RPMI8226 (cell line): ENCODE results near the gene KRT20.
"Not testable (repeated sequence)": the region's sequence is repeated elsewhere in the genome, so short reads cannot be mapped to it uniquely, and the experiment has no call there.

Experiments
- DNase-seq: peaks from one replicate; pipeline ENCODE4 v3.0.0-alpha.2; 2015

Gene KRT20, protein sequence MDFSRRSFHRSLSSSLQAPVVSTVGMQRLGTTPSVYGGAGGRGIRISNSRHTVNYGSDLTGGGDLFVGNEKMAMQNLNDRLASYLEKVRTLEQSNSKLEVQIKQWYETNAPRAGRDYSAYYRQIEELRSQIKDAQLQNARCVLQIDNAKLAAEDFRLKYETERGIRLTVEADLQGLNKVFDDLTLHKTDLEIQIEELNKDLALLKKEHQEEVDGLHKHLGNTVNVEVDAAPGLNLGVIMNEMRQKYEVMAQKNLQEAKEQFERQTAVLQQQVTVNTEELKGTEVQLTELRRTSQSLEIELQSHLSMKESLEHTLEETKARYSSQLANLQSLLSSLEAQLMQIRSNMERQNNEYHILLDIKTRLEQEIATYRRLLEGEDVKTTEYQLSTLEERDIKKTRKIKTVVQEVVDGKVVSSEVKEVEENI

DNA sequence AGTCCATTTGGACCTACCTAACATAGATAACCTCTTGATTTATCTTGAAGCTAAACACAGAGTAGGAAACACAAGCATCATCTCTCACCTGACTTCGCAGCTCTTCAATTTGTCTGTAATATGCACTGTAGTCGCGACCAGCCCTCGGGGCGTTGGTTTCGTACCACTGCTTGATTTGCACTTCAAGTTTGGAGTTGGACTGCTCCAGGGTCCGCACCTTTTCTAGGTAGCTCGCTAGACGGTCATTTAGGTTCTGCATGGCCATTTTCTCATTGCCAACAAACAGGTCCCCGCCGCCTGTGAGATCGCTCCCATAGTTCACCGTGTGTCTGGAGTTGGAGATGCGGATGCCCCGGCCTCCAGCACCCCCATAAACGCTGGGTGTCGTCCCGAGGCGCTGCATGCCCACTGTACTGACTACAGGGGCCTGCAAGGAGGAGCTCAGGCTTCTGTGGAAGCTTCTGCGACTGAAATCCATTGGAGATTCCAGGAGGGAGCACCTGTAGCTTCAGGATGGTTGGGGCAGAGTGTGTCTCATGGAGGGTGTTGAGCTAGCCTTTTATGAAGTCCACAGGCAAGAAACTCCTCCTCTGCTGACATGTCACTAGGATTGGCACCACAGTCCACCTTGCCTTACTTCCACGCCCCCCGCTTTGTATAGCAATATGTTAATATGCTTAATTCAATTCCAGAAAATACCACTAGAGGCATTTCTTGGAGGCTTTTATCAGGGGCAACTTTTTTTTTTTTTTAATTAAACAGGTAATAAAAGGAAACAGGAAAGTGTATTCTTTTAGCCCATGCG lies at the start of gene KRT20:
TSS of gene KRT20 (minus strand) at position 535 of the 805 bp plus-strand sequence. CDS start at position 478, 57 bp downstream.
- peak; percentile 23 for DNase-seq

GRCh38 chr17:40932608-40933007 lies 47.6 kb upstream of the KRT20 start:
- no peak for DNase-seq

GRCh38 chr17:40931311-40931710 lies 46.3 kb upstream of the KRT20 start:
- no peak for DNase-seq

DNA sequence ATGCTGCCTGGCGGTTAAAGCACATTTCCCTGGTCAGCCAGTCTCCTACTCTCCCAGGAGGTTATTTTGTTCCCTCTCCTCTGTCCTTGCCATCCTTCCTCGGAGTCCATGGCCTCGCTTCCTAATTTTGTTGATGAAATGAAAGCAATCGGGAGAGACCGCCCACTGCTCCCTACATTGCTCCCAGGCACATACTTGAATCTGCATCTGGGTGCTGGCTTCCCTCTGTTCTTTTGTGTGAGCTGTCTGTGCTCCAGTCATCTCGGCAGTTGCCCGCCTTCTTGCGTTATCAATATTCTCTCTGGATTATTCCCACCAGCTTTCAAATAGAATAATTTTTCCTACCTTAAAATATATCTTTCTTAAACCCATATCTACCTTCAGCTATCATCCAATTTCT lies 41.3 kb upstream of the KRT20 start:
- no peak for DNase-seq

DNA sequence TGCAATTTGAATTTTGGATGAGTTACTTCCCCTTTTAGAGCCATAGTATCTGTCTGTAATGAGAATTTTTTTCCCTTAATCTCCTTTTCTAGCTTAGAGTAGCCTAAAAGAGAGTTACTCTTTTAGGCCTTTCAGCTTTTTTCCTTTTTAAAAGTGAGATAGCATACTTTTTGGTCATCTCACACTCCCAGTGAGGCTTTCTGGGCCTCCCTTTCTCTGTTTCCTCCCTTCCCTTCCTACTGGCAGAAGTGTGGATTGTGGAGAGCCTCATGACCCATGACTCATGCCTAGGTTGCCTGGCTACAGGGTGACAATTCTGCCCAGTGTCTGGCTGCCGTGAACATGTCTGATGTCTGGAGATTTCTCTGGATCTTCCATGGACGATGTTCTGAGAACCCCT lies 37.2 kb upstream of the KRT20 start:
- no peak for DNase-seq

DNA sequence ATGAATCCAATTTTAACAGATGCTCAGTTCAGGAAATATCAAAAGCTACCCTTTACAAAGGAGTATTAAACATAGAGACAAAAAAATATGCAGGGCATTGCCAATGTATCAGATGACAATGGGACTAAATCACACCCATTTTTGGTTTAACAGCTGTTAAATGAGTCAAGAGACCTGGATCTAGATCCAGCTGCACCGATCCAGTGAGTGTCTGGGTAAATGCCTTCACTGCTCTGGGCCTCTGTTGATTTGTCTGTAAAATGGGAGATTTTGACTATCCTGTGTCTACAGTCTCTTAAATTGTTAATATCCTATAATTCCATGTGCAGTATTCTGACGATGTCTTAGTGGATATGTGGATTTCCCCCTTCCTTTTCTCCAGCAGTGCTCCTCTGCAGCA lies 36.0 kb upstream of the KRT20 start:
- DNase-seq, result no peak

- not testable (repeated sequence) for DNase-seq
Measured at GRCh38 chr17:40917116-40917515, 32.1 kb upstream of the KRT20 start.

DNA sequence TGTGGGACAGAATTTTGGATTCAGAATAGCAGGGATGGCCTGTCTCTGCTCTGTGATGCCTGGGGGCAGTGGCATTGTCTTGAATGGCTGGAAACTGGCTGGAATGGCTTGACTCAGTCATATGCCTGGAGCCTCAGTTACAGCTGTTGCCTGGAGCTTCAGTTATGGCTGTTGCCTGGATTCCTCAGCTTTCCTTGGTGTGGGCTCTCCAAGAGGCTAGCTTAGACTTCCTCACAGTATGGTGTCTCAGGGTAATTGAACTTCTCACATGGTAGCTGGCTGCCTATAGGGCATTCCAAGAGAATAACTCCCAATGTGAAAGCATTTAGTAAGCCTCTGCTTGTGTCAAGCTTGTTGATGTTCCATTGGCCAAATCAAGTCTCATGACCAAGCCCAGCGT lies 31.3 kb upstream of the KRT20 start:
- DNase-seq, result no peak

DNA sequence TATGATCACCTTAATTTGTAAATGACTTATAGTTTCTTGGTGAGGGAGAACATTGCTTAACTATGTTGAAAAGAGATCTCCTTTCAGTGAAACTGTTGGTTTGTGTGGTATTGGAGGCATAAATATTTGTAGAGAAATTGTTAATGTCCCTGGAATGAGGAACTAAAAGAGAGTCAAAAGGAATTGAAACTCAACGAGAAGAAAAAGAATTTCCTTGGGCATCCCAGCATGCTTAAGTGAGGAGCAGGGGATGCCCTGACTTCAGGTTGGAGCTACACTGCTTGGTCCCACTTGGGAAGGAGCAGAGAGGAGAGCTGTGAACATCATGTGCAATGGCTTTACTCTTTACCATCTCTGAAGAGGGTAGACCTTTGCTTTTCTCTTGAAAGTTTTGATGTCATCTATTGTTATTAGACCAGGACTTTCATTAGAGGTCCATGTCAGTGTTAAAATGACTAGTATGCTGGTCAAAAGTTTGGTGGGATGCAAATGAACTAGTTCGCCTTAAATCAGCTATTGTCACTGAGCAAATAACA lies 30.7 kb upstream of the KRT20 start:
- DNase-seq, result no peak

DNA sequence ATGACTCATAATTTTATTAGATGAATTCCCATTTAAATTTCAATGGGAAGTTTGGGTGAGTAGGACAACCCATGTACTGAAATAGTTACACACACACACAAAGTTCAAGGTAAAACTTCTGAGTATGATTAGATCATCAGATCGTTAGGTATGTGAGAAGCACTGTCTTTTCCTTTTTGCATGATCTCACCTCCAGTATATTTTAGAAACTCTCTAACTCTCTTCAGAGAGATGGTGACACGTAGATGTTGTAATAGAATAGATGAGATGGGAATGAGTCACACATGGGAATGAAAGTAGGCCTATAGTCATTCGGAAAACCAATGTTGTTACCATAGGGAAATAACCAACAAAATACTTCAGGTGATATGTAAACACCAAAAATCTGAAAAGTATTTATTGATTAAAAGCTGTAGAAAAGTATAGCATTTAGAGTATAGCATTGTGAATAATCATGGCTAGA lies 30.2 kb upstream of the KRT20 start:
- DNase-seq, result no peak

DNA sequence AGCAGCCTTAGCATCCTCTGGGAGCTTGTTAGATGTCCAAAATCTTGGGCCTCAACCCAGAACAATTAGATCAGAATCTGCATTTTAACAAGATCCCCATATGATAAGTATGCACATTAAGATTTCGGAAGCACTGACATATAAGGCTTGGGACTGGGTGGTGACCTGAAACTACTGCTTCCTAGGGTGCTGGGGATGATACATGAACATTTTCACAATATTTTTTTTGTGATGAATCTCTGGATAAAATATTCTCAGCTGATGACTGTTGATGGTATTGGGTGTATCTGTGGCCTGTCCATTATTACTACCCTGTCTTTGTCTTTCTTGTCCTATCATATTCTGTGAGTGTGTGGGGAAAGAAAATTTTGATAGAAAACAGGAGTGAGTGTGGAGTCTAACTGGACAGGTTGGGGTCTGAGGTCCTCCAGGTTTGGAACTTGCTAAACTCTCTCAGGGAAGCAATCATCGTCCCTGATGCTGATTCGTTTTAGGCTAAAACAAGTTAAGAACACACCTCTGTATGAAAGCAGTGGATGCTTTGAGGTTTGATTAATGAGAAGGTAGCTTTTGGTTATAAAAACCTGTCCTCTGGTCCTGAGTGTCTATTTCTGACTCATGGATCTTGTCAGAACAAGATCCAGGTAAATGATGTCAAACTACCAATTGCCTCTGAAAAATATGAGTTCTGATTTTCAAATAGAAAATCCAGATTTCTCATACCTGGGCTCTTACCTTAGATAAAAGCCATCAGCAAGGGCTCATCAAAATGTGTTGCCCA lies 29.2 kb upstream of the KRT20 start:
- DNase-seq, result no peak

- no peak for DNase-seq
Measured at GRCh38 chr17:40912486-40913210, 27.6 kb upstream of the KRT20 start.

GRCh38 chr17:40910441-40910841 lies 25.4 kb upstream of the KRT20 start:
- DNase-seq, result peak; percentile 56

GRCh38 chr17:40909755-40910154 lies 24.7 kb upstream of the KRT20 start:
- no peak for DNase-seq

- peak; percentile 88 for DNase-seq
Measured at GRCh38 chr17:40909351-40909750, 24.3 kb upstream of the KRT20 start.

DNA sequence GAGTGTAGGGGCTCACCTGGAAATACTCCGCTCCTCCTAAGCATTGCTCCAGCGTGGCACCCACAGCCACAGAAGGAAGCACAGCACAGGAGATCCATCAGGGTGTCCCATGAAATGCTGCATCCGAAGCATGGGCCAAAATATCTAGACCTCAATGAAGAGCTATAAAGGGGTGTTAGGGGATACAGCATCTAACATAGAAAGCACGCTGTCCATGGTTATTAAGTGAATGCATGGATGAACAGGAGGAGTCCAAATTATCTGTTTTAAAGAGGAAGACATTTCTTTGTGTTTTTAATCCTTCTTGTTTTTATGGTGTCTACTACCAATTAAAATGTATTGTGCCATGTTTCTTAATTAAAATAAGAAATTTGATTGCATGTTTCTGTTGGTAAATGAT lies 21.6 kb upstream of the KRT20 start:
- no peak for DNase-seq

- DNase-seq, result no peak
Measured at GRCh38 chr17:40905370-40905769, 20.3 kb upstream of the KRT20 start.

- DNase-seq, result no peak
Measured at GRCh38 chr17:40903129-40903847, 18.2 kb upstream of the KRT20 start.

GRCh38 chr17:40902498-40902897 lies 17.5 kb upstream of the KRT20 start:
- DNase-seq, result no peak

GRCh38 chr17:40901981-40902474 lies 17.0 kb upstream of the KRT20 start:
- DNase-seq, result no peak

DNA sequence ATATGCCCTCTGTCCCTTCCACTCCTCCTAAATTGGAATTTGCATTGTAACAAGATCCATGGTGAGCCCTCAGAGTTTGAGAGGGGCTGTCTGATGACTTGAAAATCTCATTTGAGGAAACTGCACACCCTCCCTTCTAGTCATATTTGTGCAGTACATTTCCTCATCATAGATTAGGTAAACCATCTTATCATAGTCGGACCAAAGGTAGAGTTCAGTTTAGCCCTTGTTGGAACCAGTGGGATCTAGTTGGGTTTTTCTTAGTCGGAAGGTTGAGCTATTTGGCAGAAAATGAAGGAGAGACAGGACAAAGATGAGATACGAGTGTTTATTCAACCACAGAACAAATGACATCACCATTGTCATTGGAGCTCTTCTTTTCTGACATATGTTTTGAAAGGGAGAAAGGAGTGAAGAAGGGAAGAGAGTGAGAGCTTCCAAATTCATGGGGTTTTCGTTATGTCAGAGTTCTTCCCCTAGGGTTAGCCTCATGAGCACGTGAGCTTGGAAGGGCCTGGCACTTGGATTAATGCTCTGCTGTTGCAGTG lies 15.8 kb upstream of the KRT20 start:
- DNase-seq, result no peak
